Activated B cell treated with CpG ODN at 0.5 μM for 24 hours (primary cell): ENCODE measurements around the gene GAGE12C. TPM values are rescaled to one million over a fixed set of nuclear protein-coding genes. Genes with fewer than 3 reads are reported as not detected.
"Not testable (repeated sequence)": the region's sequence is repeated elsewhere in the genome, so short reads cannot be mapped to it uniquely, and the experiment has no call there.

ENCODE experiments used
- ATAC-seq: fragments of 200-7000 bp; cut with Tn5 transposase; one replicate; pipeline ENCODE4 v1.10.0; 2021; ENCODE audit warnings: low read depth, mild to moderate bottlenecking, moderate library complexity
- CTCF ChIA-PET: fragments of 350-600 bp; sonication (Branson Sonifier 250); formaldehyde crosslinking; loops from one replicate; lab custom pipeline; 2021; ENCODE audit warnings: antibody characterized with exemption; lab: Charles Lee
- POLR2A ChIA-PET: fragments of 350-600 bp; sonication (Branson Sonifier 250); formaldehyde crosslinking; loops from one replicate; lab custom pipeline; 2021; ENCODE audit warnings: antibody characterized with exemption; lab: Charles Lee
- DNase-seq: peaks from one replicate; pipeline ENCODE4 v3.0.0; 2022
- H3K27ac Mint-ChIP-seq: one replicate; pipeline ENCODE4 v1.8.0; 2020; ENCODE audit warnings: mixed read lengths
- H3K27me3 Mint-ChIP-seq: one replicate; pipeline ENCODE4 v1.8.0; 2021; ENCODE audit warnings: mixed read lengths
- H3K36me3 Mint-ChIP-seq: one replicate; pipeline ENCODE4 v1.8.0; 2021; ENCODE audit warnings: low read depth, mixed read lengths
- H3K4me1 Mint-ChIP-seq: one replicate; pipeline ENCODE4 v1.8.0; 2021; ENCODE audit warnings: mixed read lengths
- H3K4me3 Mint-ChIP-seq: one replicate; pipeline ENCODE4 v1.8.0; 2020; ENCODE audit warnings: mild to moderate bottlenecking, mixed read lengths
- H3K9me3 Mint-ChIP-seq: one replicate; pipeline ENCODE4 v1.8.0; 2020; ENCODE audit warnings: mixed read lengths
- intact Hi-C: fragments of 100-400 bp; cut with micrococcal nuclease; formaldehyde crosslinking; loops from one replicate; pipeline ENCODE4 v1.15.1; 2024
- total RNA-seq: library from RNA; stranded (reverse); gene quantifications from 2 replicates; pipeline ENCODE4 v1.2.3, GENCODE V29; 2022

The GAGE12C gene
- total RNA-seq = not detected in 2 replicates

DNA sequence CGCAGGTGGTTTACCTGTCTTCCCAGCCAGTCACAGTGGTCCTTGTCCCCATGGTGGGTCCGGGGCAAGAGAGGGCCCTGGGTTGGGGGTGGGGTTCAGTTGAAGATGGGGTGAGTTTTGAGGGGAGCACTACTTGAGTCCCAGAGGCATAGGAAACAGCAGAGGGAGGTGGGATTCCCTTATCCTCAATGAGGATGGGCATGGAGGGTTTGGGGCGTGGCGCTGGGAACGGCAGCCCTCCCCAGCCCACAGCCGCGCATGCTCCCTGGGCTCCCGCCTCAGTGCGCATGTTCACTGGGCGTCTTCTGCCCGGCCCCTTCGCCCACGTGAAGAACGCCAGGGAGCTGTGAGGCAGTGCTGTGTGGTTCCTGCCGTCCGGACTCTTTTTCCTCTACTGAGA lies at the start of gene GAGE12C:
Gene GAGE12C (plus strand): TSS at position 301 of the 400 bp plus-strand sequence. CDS start 1,155 bp downstream, outside the sequence.
- H3K27me3 Mint-ChIP-seq, H3K4me3 Mint-ChIP-seq, intact Hi-C loops, H3K36me3 Mint-ChIP-seq, DNase-seq, ATAC-seq, H3K9me3 Mint-ChIP-seq, H3K4me1 Mint-ChIP-seq, CTCF ChIA-PET, H3K27ac Mint-ChIP-seq, POLR2A ChIA-PET: not testable (repeated sequence)

GRCh38 chrX:49541433-49541832 lies 9.5 kb downstream of the GAGE12C start, which contains the start of gene GAGE12D:
Gene GAGE12D (plus strand): TSS chrX:49541733. CDS start chrX:49542888, 1,155 bp downstream.
- H3K9me3 Mint-ChIP-seq, CTCF ChIA-PET, H3K36me3 Mint-ChIP-seq, ATAC-seq, POLR2A ChIA-PET, H3K27ac Mint-ChIP-seq, H3K4me1 Mint-ChIP-seq, DNase-seq, intact Hi-C loops, H3K27me3 Mint-ChIP-seq, H3K4me3 Mint-ChIP-seq: not testable (repeated sequence)

GRCh38 chrX:49550989-49551388 lies 19.0 kb downstream of the GAGE12C start, which contains the start of gene GAGE12E:
Gene GAGE12E (plus strand): TSS chrX:49551289. CDS start chrX:49552444, 1,155 bp downstream.
- H3K4me1 Mint-ChIP-seq, H3K36me3 Mint-ChIP-seq, H3K27ac Mint-ChIP-seq, intact Hi-C loops, CTCF ChIA-PET, H3K9me3 Mint-ChIP-seq, H3K4me3 Mint-ChIP-seq, ATAC-seq, H3K27me3 Mint-ChIP-seq, POLR2A ChIA-PET, DNase-seq: not testable (repeated sequence)

DNA sequence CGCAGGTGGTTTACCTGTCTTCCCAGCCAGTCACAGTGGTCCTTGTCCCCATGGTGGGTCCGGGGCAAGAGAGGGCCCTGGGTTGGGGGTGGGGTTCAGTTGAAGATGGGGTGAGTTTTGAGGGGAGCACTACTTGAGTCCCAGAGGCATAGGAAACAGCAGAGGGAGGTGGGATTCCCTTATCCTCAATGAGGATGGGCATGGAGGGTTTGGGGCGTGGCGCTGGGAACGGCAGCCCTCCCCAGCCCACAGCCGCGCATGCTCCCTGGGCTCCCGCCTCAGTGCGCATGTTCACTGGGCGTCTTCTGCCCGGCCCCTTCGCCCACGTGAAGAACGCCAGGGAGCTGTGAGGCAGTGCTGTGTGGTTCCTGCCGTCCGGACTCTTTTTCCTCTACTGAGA lies 28.6 kb downstream of the GAGE12C start, which contains the start of gene GAGE12F:
Gene GAGE12F (plus strand): TSS at position 301 of the 400 bp plus-strand sequence. CDS start 1,155 bp downstream, outside the sequence.
- POLR2A ChIA-PET, DNase-seq, H3K27ac Mint-ChIP-seq, H3K9me3 Mint-ChIP-seq, H3K27me3 Mint-ChIP-seq, H3K4me3 Mint-ChIP-seq, H3K4me1 Mint-ChIP-seq, ATAC-seq, H3K36me3 Mint-ChIP-seq, intact Hi-C loops, CTCF ChIA-PET: not testable (repeated sequence)

- H3K27ac Mint-ChIP-seq, intact Hi-C loops, H3K4me3 Mint-ChIP-seq, ATAC-seq, H3K4me1 Mint-ChIP-seq, POLR2A ChIA-PET, H3K9me3 Mint-ChIP-seq, DNase-seq, CTCF ChIA-PET, H3K27me3 Mint-ChIP-seq, H3K36me3 Mint-ChIP-seq: not testable (repeated sequence)
Observed at GRCh38 chrX:49568728-49569127, 36.8 kb downstream of the GAGE12C start.

DNA sequence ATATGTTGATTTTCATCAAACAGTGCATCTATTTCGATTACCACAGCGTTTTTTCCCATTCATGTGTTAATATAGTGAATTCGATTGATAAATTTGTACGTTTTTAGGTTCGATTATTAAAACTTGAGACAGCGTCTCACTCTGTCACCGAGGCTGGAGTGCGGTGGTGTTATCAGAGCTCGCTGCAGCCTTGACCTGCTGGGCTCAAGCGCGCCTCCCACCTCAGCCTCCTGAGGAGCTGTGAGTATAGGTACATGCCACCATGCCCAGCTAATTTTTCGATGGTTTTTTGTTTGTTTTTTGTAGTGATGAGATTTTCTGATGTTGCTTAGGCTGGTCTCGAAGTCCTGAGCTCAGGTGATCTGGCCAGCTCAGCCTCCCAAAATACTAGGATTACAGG lies 37.2 kb downstream of the GAGE12C start:
- ATAC-seq, H3K27me3 Mint-ChIP-seq, CTCF ChIA-PET, H3K36me3 Mint-ChIP-seq, H3K27ac Mint-ChIP-seq, POLR2A ChIA-PET, intact Hi-C loops, H3K9me3 Mint-ChIP-seq, H3K4me3 Mint-ChIP-seq, DNase-seq, H3K4me1 Mint-ChIP-seq: not testable (repeated sequence)

DNA sequence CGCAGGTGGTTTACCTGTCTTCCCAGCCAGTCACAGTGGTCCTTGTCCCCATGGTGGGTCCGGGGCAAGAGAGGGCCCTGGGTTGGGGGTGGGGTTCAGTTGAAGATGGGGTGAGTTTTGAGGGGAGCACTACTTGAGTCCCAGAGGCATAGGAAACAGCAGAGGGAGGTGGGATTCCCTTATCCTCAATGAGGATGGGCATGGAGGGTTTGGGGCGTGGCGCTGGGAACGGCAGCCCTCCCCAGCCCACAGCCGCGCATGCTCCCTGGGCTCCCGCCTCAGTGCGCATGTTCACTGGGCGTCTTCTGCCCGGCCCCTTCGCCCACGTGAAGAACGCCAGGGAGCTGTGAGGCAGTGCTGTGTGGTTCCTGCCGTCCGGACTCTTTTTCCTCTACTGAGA lies 38.1 kb downstream of the GAGE12C start, which contains the start of gene GAGE12G:
Gene GAGE12G (plus strand): TSS at position 301 of the 400 bp plus-strand sequence. CDS start 1,155 bp downstream, outside the sequence.
- POLR2A ChIA-PET, DNase-seq, ATAC-seq, H3K9me3 Mint-ChIP-seq, H3K36me3 Mint-ChIP-seq, H3K4me1 Mint-ChIP-seq, H3K4me3 Mint-ChIP-seq, CTCF ChIA-PET, H3K27me3 Mint-ChIP-seq, intact Hi-C loops, H3K27ac Mint-ChIP-seq: not testable (repeated sequence)

DNA sequence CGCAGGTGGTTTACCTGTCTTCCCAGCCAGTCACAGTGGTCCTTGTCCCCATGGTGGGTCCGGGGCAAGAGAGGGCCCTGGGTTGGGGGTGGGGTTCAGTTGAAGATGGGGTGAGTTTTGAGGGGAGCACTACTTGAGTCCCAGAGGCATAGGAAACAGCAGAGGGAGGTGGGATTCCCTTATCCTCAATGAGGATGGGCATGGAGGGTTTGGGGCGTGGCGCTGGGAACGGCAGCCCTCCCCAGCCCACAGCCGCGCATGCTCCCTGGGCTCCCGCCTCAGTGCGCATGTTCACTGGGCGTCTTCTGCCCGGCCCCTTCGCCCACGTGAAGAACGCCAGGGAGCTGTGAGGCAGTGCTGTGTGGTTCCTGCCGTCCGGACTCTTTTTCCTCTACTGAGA lies 47.7 kb downstream of the GAGE12C start, which contains the start of gene GAGE12H:
Gene GAGE12H (plus strand): TSS at position 301 of the 400 bp plus-strand sequence. CDS start 1,155 bp downstream, outside the sequence.
- intact Hi-C loops, H3K36me3 Mint-ChIP-seq, POLR2A ChIA-PET, H3K4me3 Mint-ChIP-seq, H3K9me3 Mint-ChIP-seq, H3K4me1 Mint-ChIP-seq, H3K27me3 Mint-ChIP-seq, ATAC-seq, DNase-seq, CTCF ChIA-PET, H3K27ac Mint-ChIP-seq: not testable (repeated sequence)

Other genes with a start within 250 kb of the GAGE12C start
- gene GAGE10, start 228.5 kb upstream of the GAGE12C start, total RNA-seq = not detected in 2 replicates
- not detected in 2 replicates for gene GAGE12J, start 210.1 kb upstream of the GAGE12C start, total RNA-seq
- gene GAGE13, start 200.6 kb upstream of the GAGE12C start, total RNA-seq = not detected in 2 replicates
- not detected in 2 replicates for gene GAGE12D, start 9.6 kb downstream of the GAGE12C start, total RNA-seq
- not detected in 2 replicates for gene GAGE12E, start 19.1 kb downstream of the GAGE12C start, total RNA-seq
- not detected in 2 replicates for gene GAGE12F, start 28.7 kb downstream of the GAGE12C start, total RNA-seq
- not detected in 2 replicates for gene GAGE12G, start 38.2 kb downstream of the GAGE12C start, total RNA-seq
- not detected in 2 replicates for gene GAGE12H, start 47.8 kb downstream of the GAGE12C start, total RNA-seq
- not detected in 2 replicates for gene GAGE2A, start 57.3 kb downstream of the GAGE12C start, total RNA-seq
- gene GAGE1, start 66.8 kb downstream of the GAGE12C start, total RNA-seq = not detected in 2 replicates
- not detected in 2 replicates for gene PAGE1, start 163.8 kb downstream of the GAGE12C start, total RNA-seq